GM19452 (cell line): ENCODE results near the gene NOP9.
"Not testable (repeated sequence)": the region's sequence is repeated elsewhere in the genome, so short reads cannot be mapped to it uniquely, and the experiment has no call there.

Experiments
- ATAC-seq: cut with Tn5 transposase; IDR thresholded peaks from one replicate; pipeline ENCODE4 v1.9.1; 2021; ENCODE audit not compliant: unreplicated experiment

Gene NOP9

GRCh38 chr14:24349742-24350141 is 50.1 kb downstream of the NOP9 start:
- no peak for ATAC-seq

GRCh38 chr14:24351517-24351916 is 51.9 kb downstream of the NOP9 start:
- no peak for ATAC-seq

- ATAC-seq = no peak
Measured at GRCh38 chr14:24353559-24354481, 54.2 kb downstream of the NOP9 start.

GRCh38 chr14:24354482-24354825 is 54.8 kb downstream of the NOP9 start:
- not testable (repeated sequence) for ATAC-seq

GRCh38 chr14:24355009-24355408 is 55.4 kb downstream of the NOP9 start:
- no peak for ATAC-seq

- no peak for ATAC-seq
Measured at GRCh38 chr14:24356208-24356607, 56.6 kb downstream of the NOP9 start.
